HT1080 (cell line): ENCODE data around the gene GNA12. TPM values are rescaled to one million over a fixed set of nuclear protein-coding genes. Genes with fewer than 3 reads are reported as not detected.
"Not testable (repeated sequence)": the region's sequence is repeated elsewhere in the genome, so short reads cannot be mapped to it uniquely, and the experiment has no call there.

Experiments used
- DNase-seq: peaks from one replicate; pipeline ENCODE4 v3.0.0-alpha.2; 2015; ENCODE audit warnings: low read depth
- total RNA-seq: library from RNA; depleted of rRNA; stranded (reverse); fragments of >200 nt; shearing (Covaris generic); gene quantifications from 2 replicates; pipeline ENCODE4 v1.2.3, GENCODE V29; 2014; rRNA removed

The GNA12 gene
- total RNA-seq, 1 experiment from 2014 or later = 25.1 TPM

- not testable (repeated sequence) for DNase-seq
Observed at GRCh38 chr7:2679135-2680127, 164.7 kb downstream of the GNA12 start.

GRCh38 chr7:2678454-2678853, 165.7 kb downstream of the GNA12 start:
- DNase-seq = not testable (repeated sequence)

Other genes with a start within 250 kb of the GNA12 start
- 16.6 and 24.8 TPM in 2 replicates for gene TTYH3, start 212.3 kb downstream of the GNA12 start, total RNA-seq
- gene AMZ1, start 156.1 kb downstream of the GNA12 start, total RNA-seq = not detected in 2 replicates
- 0.17 and 0.43 TPM in 2 replicates for gene CARD11, start 199.6 kb upstream of the GNA12 start, total RNA-seq